HEK293 (cell line): ENCODE data around the gene RTL5.

ENCODE experiments used
- AEBP2 ChIP-seq: fragments of 450-650 bp; formaldehyde crosslinking; IDR thresholded peaks from 2 replicates; pipeline ENCODE4 v1.5.1; 2016; ENCODE audit warnings: missing biosample characterization, missing genetic modification characterization, borderline replicate concordance
- BCL11A ChIP-seq: fragments of 450-650 bp; formaldehyde crosslinking; IDR thresholded peaks from 2 replicates; pipeline ENCODE4 v1.5.1; 2016; ENCODE audit warnings: low read depth, missing biosample characterization, missing genetic modification characterization
- BCL11B ChIP-seq: fragments of 450-650 bp; formaldehyde crosslinking; IDR thresholded peaks from 2 replicates; pipeline ENCODE4 v1.5.1; 2016; ENCODE audit warnings: low read depth, missing biosample characterization, missing genetic modification characterization
- ELK4 ChIP-seq: IDR thresholded peaks from 2 replicates; pipeline ENCODE4 v1.6.1; 2011; ENCODE audit warnings: mild to moderate bottlenecking, low read depth, low read length, borderline replicate concordance
- GLIS1 ChIP-seq: fragments of 450-650 bp; formaldehyde crosslinking; IDR thresholded peaks from 2 replicates; pipeline ENCODE4 v1.5.1; 2016; ENCODE audit warnings: missing biosample characterization, missing genetic modification characterization
- GLIS2 ChIP-seq: fragments of 450-650 bp; formaldehyde crosslinking; IDR thresholded peaks from 2 replicates; pipeline ENCODE4 v1.5.1; 2016; ENCODE audit warnings: missing biosample characterization, missing genetic modification characterization
- KLF10 ChIP-seq: fragments of 450-650 bp; IDR thresholded peaks from 2 replicates; pipeline ENCODE4 v1.5.1; 2018; ENCODE audit warnings: missing biosample characterization, mild to moderate bottlenecking, missing genetic modification characterization
- KLF16 ChIP-seq: fragments of 450-650 bp; formaldehyde crosslinking; IDR thresholded peaks from 2 replicates; pipeline ENCODE4 v1.5.1; 2017; ENCODE audit warnings: missing biosample characterization, missing genetic modification characterization
- MZF1 ChIP-seq: fragments of 450-650 bp; formaldehyde crosslinking; IDR thresholded peaks from 2 replicates; pipeline ENCODE4 v1.5.1; 2017; ENCODE audit warnings: missing biosample characterization, missing genetic modification characterization, borderline replicate concordance
- OVOL3 ChIP-seq: fragments of 450-650 bp; formaldehyde crosslinking; IDR thresholded peaks from 2 replicates; pipeline ENCODE4 v1.5.1; 2016; ENCODE audit warnings: missing biosample characterization, missing genetic modification characterization
- REPIN1 ChIP-seq: fragments of 450-650 bp; formaldehyde crosslinking; IDR thresholded peaks from 2 replicates; pipeline ENCODE4 v1.5.1; 2017; ENCODE audit warnings: missing biosample characterization, missing genetic modification characterization, low read depth
- REST ChIP-seq: fragments of 450-650 bp; formaldehyde crosslinking; IDR thresholded peaks from 2 replicates; pipeline ENCODE4 v1.5.1; 2016; ENCODE audit warnings: missing biosample characterization, missing genetic modification characterization
- SCRT2 ChIP-seq: fragments of 450-650 bp; formaldehyde crosslinking; IDR thresholded peaks from 2 replicates; pipeline ENCODE4 v1.5.1; 2016; ENCODE audit warnings: missing biosample characterization, missing genetic modification characterization
- SETDB1 ChIP-seq: IDR thresholded peaks from one replicate; pipeline ENCODE4 v1.6.1; 2017; ENCODE audit warnings: mild to moderate bottlenecking, low read length, moderate library complexity, mixed read lengths; ENCODE audit not compliant: insufficient read length
- SP3 ChIP-seq: fragments of 450-650 bp; formaldehyde crosslinking; IDR thresholded peaks from 2 replicates; pipeline ENCODE4 v1.5.1; 2016; ENCODE audit warnings: missing biosample characterization, missing genetic modification characterization
- YY1 ChIP-seq: fragments of 450-650 bp; formaldehyde crosslinking; IDR thresholded peaks from 2 replicates; pipeline ENCODE4 v1.5.1; 2018; ENCODE audit warnings: missing biosample characterization, missing genetic modification characterization
- ZBTB17 ChIP-seq: fragments of 450-650 bp; formaldehyde crosslinking; IDR thresholded peaks from 2 replicates; pipeline ENCODE4 v1.5.1; 2016; ENCODE audit warnings: missing biosample characterization, missing genetic modification characterization
- ZBTB7A ChIP-seq: fragments of 450-650 bp; formaldehyde crosslinking; IDR thresholded peaks from 2 replicates; pipeline ENCODE4 v1.5.1; 2016; ENCODE audit warnings: low read depth, missing biosample characterization, missing genetic modification characterization
- ZEB2 ChIP-seq: fragments of 450-650 bp; formaldehyde crosslinking; IDR thresholded peaks from 2 replicates; pipeline ENCODE4 v1.5.1; 2016; ENCODE audit warnings: missing biosample characterization, missing genetic modification characterization
- ZNF24 ChIP-seq: fragments of 450-650 bp; formaldehyde crosslinking; IDR thresholded peaks from 2 replicates; pipeline ENCODE4 v1.5.1; 2016; ENCODE audit warnings: missing biosample characterization, missing genetic modification characterization
- ZNF274 ChIP-seq, 2 experiments: fragments of 200-500 bp in 1 of 2; fragments of 450-650 bp in 1 of 2; sonication (Bioruptor generic) in 1 of 2; formaldehyde crosslinking in 1 of 2; IDR thresholded peaks; 2 replicates each; pipeline versions ENCODE4 v1.5.1 to v1.6.1; 2014 to 2016; ENCODE audit warnings: borderline replicate concordance in 1 of 2, inconsistent platforms in 1 of 2, low read length in 1 of 2, missing biosample characterization in 1 of 2, missing genetic modification characterization in 1 of 2
- ZNF302 ChIP-seq: fragments of 450-650 bp; formaldehyde crosslinking; IDR thresholded peaks from 2 replicates; pipeline ENCODE4 v1.5.1; 2016; ENCODE audit warnings: missing biosample characterization, missing genetic modification characterization, low read depth
- ZNF311 ChIP-seq: fragments of 450-650 bp; formaldehyde crosslinking; IDR thresholded peaks from 2 replicates; pipeline ENCODE4 v1.5.1; 2017; ENCODE audit warnings: missing biosample characterization, missing genetic modification characterization, borderline replicate concordance
- ZNF335 ChIP-seq: fragments of 450-650 bp; formaldehyde crosslinking; conservative IDR thresholded peaks from 2 replicates; pipeline ENCODE4 v1.5.1; 2016; ENCODE audit warnings: missing biosample characterization, missing genetic modification characterization
- ZNF341 ChIP-seq: fragments of 450-650 bp; formaldehyde crosslinking; IDR thresholded peaks from 2 replicates; pipeline ENCODE4; 2016; ENCODE audit warnings: low read depth, missing biosample characterization, missing genetic modification characterization
- ZNF37A ChIP-seq: fragments of 450-650 bp; IDR thresholded peaks from 2 replicates; pipeline ENCODE4 v1.5.1; 2018; ENCODE audit warnings: missing biosample characterization, missing genetic modification characterization
- ZNF449 ChIP-seq: fragments of 450-650 bp; formaldehyde crosslinking; IDR thresholded peaks from 2 replicates; pipeline ENCODE4 v1.5.1; 2017; ENCODE audit warnings: missing biosample characterization, mild to moderate bottlenecking, missing genetic modification characterization, moderate library complexity
- ZNF473 ChIP-seq: fragments of 450-650 bp; formaldehyde crosslinking; IDR thresholded peaks from 2 replicates; pipeline ENCODE4 v1.5.1; 2017; ENCODE audit warnings: missing biosample characterization, missing genetic modification characterization
- ZNF514 ChIP-seq: fragments of 450-650 bp; formaldehyde crosslinking; IDR thresholded peaks from 2 replicates; pipeline ENCODE4 v1.5.1; 2016; ENCODE audit warnings: missing biosample characterization, missing genetic modification characterization
- ZNF549 ChIP-seq: fragments of 450-650 bp; IDR thresholded peaks from 2 replicates; pipeline ENCODE4 v1.5.1; 2018; ENCODE audit warnings: missing biosample characterization, missing genetic modification characterization, mild to moderate bottlenecking, inconsistent platforms, moderate library complexity
- ZNF555 ChIP-seq: fragments of 450-650 bp; formaldehyde crosslinking; conservative IDR thresholded peaks from 2 replicates; pipeline ENCODE4 v1.5.1; 2017; ENCODE audit warnings: missing biosample characterization, mild to moderate bottlenecking, missing genetic modification characterization, inconsistent platforms
- ZNF585B ChIP-seq: fragments of 450-650 bp; formaldehyde crosslinking; IDR thresholded peaks from 2 replicates; pipeline ENCODE4 v1.5.1; 2016; ENCODE audit warnings: missing biosample characterization, missing genetic modification characterization
- ZNF600 ChIP-seq: fragments of 450-650 bp; formaldehyde crosslinking; IDR thresholded peaks from 2 replicates; pipeline ENCODE4 v1.5.1; 2016; ENCODE audit warnings: missing biosample characterization, missing genetic modification characterization
- ZNF626 ChIP-seq: fragments of 450-650 bp; sonication (Bioruptor Pico); formaldehyde crosslinking; IDR thresholded peaks from 2 replicates; pipeline ENCODE4 v1.5.1; 2018; ENCODE audit warnings: missing biosample characterization, missing genetic modification characterization, inconsistent platforms
- ZNF777 ChIP-seq: fragments of 450-650 bp; formaldehyde crosslinking; IDR thresholded peaks from 2 replicates; pipeline ENCODE4 v1.5.1; 2017; ENCODE audit warnings: missing biosample characterization, missing genetic modification characterization, borderline replicate concordance

Gene RTL5

GRCh38 chrX:72107320-72107719 is 24.4 kb downstream of the RTL5 start (continued):
- TF ChIP-seq SCRT2 (tag by site-specific recombination) = no peak
- TF ChIP-seq REPIN1 (tag by site-specific recombination) = no peak
- TF ChIP-seq ZNF302 = no peak
- no peak for TF ChIP-seq ZNF549
- no peak for TF ChIP-seq ZBTB7A
- TF ChIP-seq ZNF311 = no peak
- TF ChIP-seq SP3 (tag by site-specific recombination) = no peak
- no peak for TF ChIP-seq KLF10 (tag by site-specific recombination)
- TF ChIP-seq OVOL3 (tag by site-specific recombination) = no peak
- no peak for TF ChIP-seq ZNF600
- peak; percentile 50; the same call in 1 of the 2 replicates for TF ChIP-seq ZBTB17 (tag by site-specific recombination)
- TF ChIP-seq BCL11A (tag by site-specific recombination) = no peak
- peak; percentile 27; the same call in 1 of the 2 replicates for TF ChIP-seq GLIS1 (tag by site-specific recombination)
- TF ChIP-seq KLF16 (tag by site-specific recombination) = no peak
- no peak for TF ChIP-seq BCL11B (tag by site-specific recombination)
- TF ChIP-seq ZNF514 (tag by site-specific recombination) = no peak
- no peak for TF ChIP-seq ZNF555 (tag by site-specific recombination)
- TF ChIP-seq ZNF341 (tag by site-specific recombination) = peak; percentile 69
- no peak for TF ChIP-seq YY1
- TF ChIP-seq ZNF37A = no peak
- TF ChIP-seq REST (tag by site-specific recombination) = no peak
- no peak for TF ChIP-seq ZNF473
- no peak for TF ChIP-seq AEBP2
- peak; percentile 48 for TF ChIP-seq ZNF585B (tag by site-specific recombination)
- TF ChIP-seq ZNF449 (tag by site-specific recombination) = no peak
- no peak for TF ChIP-seq MZF1 (tag by site-specific recombination)
- TF ChIP-seq ZNF626 (tag by site-specific recombination) = no peak
- TF ChIP-seq ZNF274 (IDR thresholded peaks at IDR 0.05; ENCODE audit: low read length) = no peak
- no peak for TF ChIP-seq ZNF274 (tag by site-specific recombination; IDR thresholded peaks at IDR 0.05; ENCODE audit: borderline replicate concordance)
- no peak for TF ChIP-seq ELK4
- no peak for TF ChIP-seq SETDB1
- TF ChIP-seq GLIS2 (tag by site-specific recombination) = no peak; the same call in 1 of the 2 replicates
- TF ChIP-seq ZNF24 (tag by site-specific recombination) = no peak
- no peak for TF ChIP-seq ZNF777 (tag by site-specific recombination)
- no peak for TF ChIP-seq ZEB2 (tag by site-specific recombination)
- no peak for TF ChIP-seq ZNF335 (tag by site-specific recombination)
